K562 (cell line): ENCODE results near the gene DNMT1. TPM values are rescaled to one million over a fixed set of nuclear protein-coding genes. Genes with fewer than 3 reads are reported as not detected.

ENCODE experiments used
- ATAC-seq: fragments of 200-7000 bp; cut with Tn5 transposase; 3 replicates; pipeline ENCODE4 v1.9.1; 2020; ENCODE audit warnings: moderate library complexity
- BruUV-seq: library from RNA; stranded (reverse); fragments of 400-500 nt; replicated peaks from 2 replicates; lab custom pipeline; 2021; lab: Mats Ljungman, UMichigan
- CTCF ChIA-PET: fragments of 300-600 bp; formaldehyde crosslinking; extraction: SDS; loops from one replicate; lab custom pipeline; 2021; ENCODE audit warnings: low intra/inter-chr PET ratio; lab: Yijun Ruan, JAX
- POLR2A ChIA-PET: fragments of 300-600, 350-650 bp; sonication (Branson Sonifier 250); formaldehyde crosslinking; extraction: SDS; loops from one replicate; lab custom pipeline; 2021; ENCODE audit warnings: antibody characterized with exemption, inconsistent platforms; lab: Yijun Ruan, JAX
- DNase-seq, 4 experiments: peaks; one replicate each; pipeline versions ENCODE4 v3.0.0 to v3.0.0-alpha.2; 2011 to 2018; ENCODE audit warnings: low spot score in 3 of 4, mixed read lengths in 3 of 4; ENCODE audit errors: extremely low read depth in 1 of 4
- FAIRE-seq: peaks from 2 replicates; lab custom pipeline; 2011; peaks lifted over from hg19 to GRCh38; lab: Jason Lieb, UNC
- H2AFZ ChIP-seq: 2 replicates; pipeline ENCODE4 v1.6.0; 2011; ENCODE audit warnings: low read depth, low read length, control low read depth, inconsistent platforms
- H3K27ac ChIP-seq: fragments of 200-600 bp; 3 replicates; pipeline ENCODE4 v1.8.0; 2011; ENCODE audit warnings: low read depth, mild to moderate bottlenecking, control low read depth, inconsistent platforms, low read length, moderate library complexity, mixed read lengths; ENCODE audit errors: extremely low read depth
- H3K27me3 ChIP-seq, 2 experiments: fragments of 300-600 bp in 1 of 2; 2 replicates in 1 of 2; 3 replicates in 1 of 2; pipeline versions ENCODE4 v1.6.0 to v1.8.0; 2011; ENCODE audit warnings: inconsistent platforms in 2 of 2, low read length in 2 of 2, mild to moderate bottlenecking in 1 of 2, mixed read lengths in 1 of 2, moderate library complexity in 1 of 2; ENCODE audit not compliant: control insufficient read depth in 2 of 2, insufficient read depth in 2 of 2
- H3K36me3 ChIP-seq: fragments of 300-600 bp; 3 replicates; pipeline ENCODE4 v1.8.0; 2011; ENCODE audit warnings: mild to moderate bottlenecking, low read length, inconsistent platforms; ENCODE audit not compliant: control insufficient read depth, insufficient read depth
- H3K4me1 ChIP-seq, 2 experiments: fragments of 200-600 bp in 1 of 2; replicated peaks in 1 of 2; 2 replicates in 1 of 2; 3 replicates in 1 of 2; pipeline versions ENCODE4 v1.5.1 to v1.8.0; 2011; ENCODE audit warnings: inconsistent platforms in 2 of 2, low read length in 2 of 2, mild to moderate bottlenecking in 1 of 2, mixed read lengths in 1 of 2, moderate library complexity in 1 of 2; ENCODE audit not compliant: control insufficient read depth in 2 of 2, insufficient read depth in 2 of 2
- H3K4me2 ChIP-seq: 2 replicates; pipeline ENCODE4 v1.6.1; 2011; ENCODE audit warnings: low read length, control low read depth, inconsistent platforms, mixed read lengths; ENCODE audit not compliant: insufficient read depth
- H3K4me3 ChIP-seq: fragments of 200-600 bp; sonication (generic), shearing (Covaris generic); 2 replicates; pipeline ENCODE4 v1.5.1; 2016; ENCODE audit warnings: control low read depth, inconsistent platforms
- H3K79me2 ChIP-seq: fragments of 200-600 bp; 3 replicates; pipeline ENCODE4 v1.8.0; 2011; ENCODE audit warnings: low read length, inconsistent platforms; ENCODE audit not compliant: control insufficient read depth, insufficient read depth
- H3K9ac ChIP-seq, 2 experiments: 2 replicates each; pipeline versions ENCODE4 v1.6.0 to v1.6.1; 2011; ENCODE audit warnings: low read depth in 2 of 2, low read length in 2 of 2, control low read depth in 1 of 2, inconsistent platforms in 1 of 2, mild to moderate bottlenecking in 1 of 2, mixed read lengths in 1 of 2; ENCODE audit not compliant: insufficient read depth in 1 of 2
- H3K9me1 ChIP-seq: one replicate; pipeline ENCODE4 v1.6.0; 2011; ENCODE audit warnings: inconsistent platforms, mild to moderate bottlenecking, low read length, moderate library complexity; ENCODE audit not compliant: control insufficient read depth, insufficient read depth
- H3K9me3 ChIP-seq: replicated peaks from 2 replicates; pipeline ENCODE4 v1.5.1; 2011; ENCODE audit warnings: low read depth, low read length, inconsistent platforms; ENCODE audit not compliant: control insufficient read depth, insufficient read depth
- H4K20me1 ChIP-seq: replicated peaks from 2 replicates; pipeline ENCODE4 v1.6.1; 2011; ENCODE audit warnings: low read length, inconsistent platforms, mixed read lengths; ENCODE audit not compliant: control insufficient read depth, insufficient read depth
- DDX20 ChIP-seq: fragments of 450-650 bp; IDR thresholded peaks from 2 replicates; pipeline ENCODE4 v1.6.1; 2016; ENCODE audit warnings: missing genetic modification characterization, low read depth, mild to moderate bottlenecking, missing compliant biosample characterization, moderate library complexity
- GABPB1 ChIP-seq: sonication (generic); formaldehyde crosslinking; IDR thresholded peaks from 2 replicates; pipeline ENCODE4 v1.8.0; 2022; ENCODE audit warnings: mild to moderate bottlenecking, missing genetic modification reagents
- GABPB2 ChIP-seq: fragments of 250-450 bp; sonication (Bioruptor Pico); conservative IDR thresholded peaks from 2 replicates; pipeline ENCODE4 v1.5.1; 2021; ENCODE audit warnings: mild to moderate bottlenecking
- HNRNPK ChIP-seq: fragments of 200-400 bp; formaldehyde crosslinking; IDR thresholded peaks from one replicate; pipeline ENCODE4 v1.6.1; 2018; ENCODE audit warnings: mild to moderate bottlenecking, low read depth, low read length; ENCODE audit not compliant: poor library complexity, severe bottlenecking
- ILK ChIP-seq: fragments of 450-650 bp; IDR thresholded peaks from 2 replicates; pipeline ENCODE4 v1.6.1; 2016; ENCODE audit warnings: missing genetic modification characterization, low read depth, mild to moderate bottlenecking, missing compliant biosample characterization, moderate library complexity, borderline replicate concordance
- KLF13 ChIP-seq: fragments of 450-650 bp; IDR thresholded peaks from 2 replicates; pipeline ENCODE4 v1.6.1; 2016; ENCODE audit warnings: missing genetic modification characterization, low read depth, mild to moderate bottlenecking, missing compliant biosample characterization, moderate library complexity, borderline replicate concordance
- MEIS2 ChIP-seq: fragments of 450-650 bp; IDR thresholded peaks from 2 replicates; pipeline ENCODE4 v1.6.1; 2014; ENCODE audit warnings: mild to moderate bottlenecking; ENCODE audit not compliant: partially characterized antibody
- MITF ChIP-seq: IDR thresholded peaks from 2 replicates; pipeline ENCODE4 v1.6.1; 2014; ENCODE audit warnings: antibody characterized with exemption
- MTA3 ChIP-seq: fragments of 450-650 bp; formaldehyde crosslinking; IDR thresholded peaks from 2 replicates; pipeline ENCODE4 v1.6.1; 2017; ENCODE audit warnings: mild to moderate bottlenecking, borderline replicate concordance
- NFIX ChIP-seq: fragments of 250-450 bp; sonication (Bioruptor Pico); IDR thresholded peaks from 2 replicates; pipeline ENCODE4 v1.4.0; 2020; ENCODE audit warnings: low read depth, mild to moderate bottlenecking, moderate library complexity
- RBM39 ChIP-seq: fragments of 200-400 bp; formaldehyde crosslinking; optimal IDR thresholded peaks from 2 replicates; pipeline ENCODE3; 2018; ENCODE audit warnings: low read depth, low read length
- TAF15 ChIP-seq: fragments of 200-400 bp; formaldehyde crosslinking; IDR thresholded peaks from 2 replicates; pipeline ENCODE4 v1.6.1; 2017; ENCODE audit warnings: mild to moderate bottlenecking, low read depth, low read length, moderate library complexity
- ZBTB11 ChIP-seq, 3 experiments: fragments of 200-800 bp in 1 of 3; fragments of 250-450 bp in 1 of 3; fragments of 450-650 bp in 1 of 3; sonication (Bioruptor Pico) in 1 of 3; sonication (Bioruptor generic) in 1 of 3; formaldehyde crosslinking in 1 of 3; IDR thresholded peaks; 2 replicates each; pipeline versions ENCODE4 v1.6.1 to v1.8.0; 2016 to 2022; ENCODE audit warnings: mild to moderate bottlenecking in 2 of 3, missing genetic modification characterization in 2 of 3, missing compliant biosample characterization in 1 of 3, moderate library complexity in 1 of 3
- ZNF140 ChIP-seq: fragments of 250-450 bp; sonication (Bioruptor Pico); IDR thresholded peaks from 2 replicates; pipeline ENCODE4 v1.8.0; 2021; ENCODE audit warnings: moderate library complexity, mild to moderate bottlenecking, inconsistent platforms
- ZNF408 ChIP-seq: fragments of 250-450 bp; sonication (Bioruptor Pico); IDR thresholded peaks from 2 replicates; pipeline ENCODE4 v1.4.0; 2020; ENCODE audit warnings: low read depth, mild to moderate bottlenecking, moderate library complexity
- ZNF707 ChIP-seq: fragments of 250-450 bp; sonication (Bioruptor Pico); conservative IDR thresholded peaks from 2 replicates; pipeline ENCODE4 v1.8.0; 2022; ENCODE audit warnings: inconsistent platforms, mild to moderate bottlenecking, moderate library complexity
- WGBS: fragments of 100-300 bp; shearing (Covaris generic); methylation state at CpG from one replicate; pipeline ENCODE4 v1.1.6; 2016; ENCODE audit warnings: low coverage, mixed read lengths; ENCODE audit not compliant: insufficient coverage; ENCODE audit errors: missing lambda C conversion rate; 5-methylcytosine and 5-hydroxymethylcytosine counted together
- in situ Hi-C: fragments of 300-500 bp; cut with MboI; formaldehyde crosslinking; loops from 4 replicates; pipeline ENCODE4 v1.15.0; 2018; ENCODE audit warnings: inconsistent platforms, mixed read lengths
- intact Hi-C: fragments of 100-400 bp; cut with micrococcal nuclease; formaldehyde crosslinking; loops from 2 replicates; pipeline ENCODE4 v1.14.2; 2022
- polyA plus RNA-seq, 8 experiments: library from polyadenylated mRNA; depleted of rRNA in 4 of 8; stranded (reverse) in 5 of 8; unstranded in 3 of 8; fragments of >200 nt; fragmentation: Nextera tagmentation in 2 of 8; fragmentation: Illumina TruSeq in 1 of 8; extraction: Ambion mirVana in 2 of 8; extraction: Trizol in 1 of 8; gene quantifications; 2 replicates each; pipeline versions ENCODE4 v1.2.1 to v1.2.3, GENCODE V29; 2011 to 2014; ENCODE audit warnings: inconsistent platforms in 1 of 8, missing spikeins in 1 of 8
- total RNA-seq, 7 experiments: library from RNA; depleted of rRNA in 6 of 7; stranded (reverse); fragments of >200 nt in 6 of 7; fragmentation: Illumina TruSeq in 2 of 7; extraction: Trizol in 2 of 7; gene quantifications; 2 replicates each; pipeline versions ENCODE4 v1.2.1 to v1.2.3, GENCODE V29; 2011 to 2021; ENCODE audit warnings: low replicate concordance in 1 of 7
- TF ChIP-seq, protein P1 (sequence below): fragments of 250-450 bp; sonication (Bioruptor Pico); IDR thresholded peaks from 2 replicates; pipeline ENCODE4 v1.8.0; 2022; ENCODE audit warnings: moderate library complexity, mild to moderate bottlenecking, inconsistent platforms

DNMT1 gene
- total and polyA plus RNA-seq, 9 of the 15 experiments (the other 6 are each of a cell fraction or from before 2014, with no cell fraction given), result 80.1 to 271 (median 121) TPM

DNA sequence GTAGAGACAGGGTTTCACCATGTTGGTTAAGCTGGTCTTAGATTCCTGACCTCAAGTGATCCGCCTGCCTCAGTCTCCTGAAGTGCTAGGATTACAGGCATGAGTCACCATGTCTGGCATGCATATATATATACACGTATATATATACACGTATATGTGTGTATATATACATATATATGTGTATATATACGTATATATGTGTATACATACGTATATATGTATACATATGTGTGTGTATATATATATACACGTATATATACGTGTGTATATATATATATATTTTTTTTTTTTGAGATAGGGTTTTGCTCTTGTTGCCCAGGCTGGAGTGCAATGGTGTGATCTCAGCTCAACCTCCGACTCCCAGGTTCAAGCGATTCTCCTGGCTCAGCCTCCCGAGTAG, 11.9 kb downstream of the DNMT1 start:
- H3K27me3 ChIP-seq, result no peaks in the 10 kb centered on the region
- H3K4me1 ChIP-seq, result peaks cover 3 to 7% of the 10 kb centered on the region in 2 experiments; a peak in 3 of 5 replicates
- no peak for DNase-seq
- no peak for FAIRE-seq
- H2AFZ ChIP-seq, result no peak overlapping the region
- H3K9ac ChIP-seq, result no peak overlapping the region
- H3K9me1 ChIP-seq, result no peaks in the 10 kb centered on the region
- H3K4me2 ChIP-seq, result no peak overlapping the region
- CTCF ChIA-PET, result no interaction called here
- H4K20me1 ChIP-seq, result peaks cover 19% of the 10 kb centered on the region
- POLR2A ChIA-PET, result interaction anchor here (0.6 to 2.5 kb wide), 4 partner anchors 9 to 190 kb away, joined by 3 to 14 read pairs (median 4); no protein-coding TSS in a partner anchor
- H3K4me3 ChIP-seq, result no peak overlapping the region
- no peaks in the 10 kb centered on the region for H3K9me3 ChIP-seq
- no peak for ATAC-seq
- H3K36me3 ChIP-seq, result peaks cover 80% of the 10 kb centered on the region
- peaks cover 52% of the 10 kb centered on the region for H3K79me2 ChIP-seq
- BruUV-seq, result no TSS peak
- WGBS, result 93% methylated on average over 10 of the region's 10 CpGs
- intact Hi-C loops (no loop called here), in situ Hi-C loops (no loop called here)
- no peak overlapping the region for H3K27ac ChIP-seq
- 0 out of 2 replicates have a peak, but pooled peaks have one; percentile 25 for TF ChIP-seq GABPB2
- TF ChIP-seq, protein P1, sequence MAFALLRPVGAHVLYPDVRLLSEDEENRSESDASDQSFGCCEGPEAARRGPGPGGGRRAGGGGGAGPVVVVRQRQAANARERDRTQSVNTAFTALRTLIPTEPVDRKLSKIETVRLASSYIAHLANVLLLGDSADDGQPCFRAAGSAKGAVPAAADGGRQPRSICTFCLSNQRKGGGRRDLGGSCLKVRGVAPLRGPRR (CRISPR knock-in tag), result 0 out of 2 replicates have a peak, but pooled peaks have one; percentile 19
- no peak for TF ChIP-seq ILK
- TF ChIP-seq MEIS2, result no peak
- peak; percentile 77; the same call in 1 of the 2 replicates for TF ChIP-seq ZNF408 (CRISPR knock-in tag)
- TF ChIP-seq DDX20, result no peak
- peak; percentile 83 for TF ChIP-seq ZNF140 (CRISPR knock-in tag)
- TF ChIP-seq HNRNPK, result no peak
- TF ChIP-seq NFIX (CRISPR knock-in tag), result peak; percentile 67
- TF ChIP-seq GABPB1 (CRISPR knock-in tag), result no peak
- no peak for TF ChIP-seq KLF13 (tag)
- no peak for TF ChIP-seq TAF15
- TF ChIP-seq MITF, result no peak
- TF ChIP-seq ZNF707 (CRISPR knock-in tag), result peak; percentile 70; the same call in 1 of the 2 replicates
- peak in 1 of 3 experiments; percentile 55; a peak in 1 of 6 replicates for TF ChIP-seq ZBTB11 (CRISPR knock-in tag; IDR thresholded peaks at IDR 0.05)
- TF ChIP-seq MTA3, result no peak
- no peak for TF ChIP-seq RBM39
